Measurements from ENCODE around the gene MPC1.

DNA sequence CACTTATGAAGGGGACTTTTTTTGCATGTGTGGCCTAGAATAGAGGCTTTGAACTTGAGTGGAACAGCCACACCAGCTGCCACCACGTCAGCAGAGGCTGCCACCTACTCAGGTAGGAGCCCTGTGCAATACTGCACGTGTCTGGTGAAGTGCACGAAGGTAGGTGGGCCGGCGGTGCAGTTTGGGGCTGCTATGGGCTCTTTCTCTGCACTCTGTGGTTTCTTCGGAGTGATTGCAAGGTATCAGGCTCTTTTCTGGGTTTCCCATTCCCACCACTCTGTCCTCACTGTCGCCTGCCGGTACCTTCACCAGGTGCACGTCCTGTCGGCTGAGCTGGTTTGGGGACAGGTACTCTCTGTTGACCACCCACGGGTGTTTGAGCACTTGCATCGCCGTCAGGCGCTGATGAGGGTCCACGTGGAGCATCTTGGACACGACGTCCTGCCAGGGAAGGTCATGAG is 30.8 kb upstream of the MPC1 start:
- TF ChIP-seq, protein P1, sequence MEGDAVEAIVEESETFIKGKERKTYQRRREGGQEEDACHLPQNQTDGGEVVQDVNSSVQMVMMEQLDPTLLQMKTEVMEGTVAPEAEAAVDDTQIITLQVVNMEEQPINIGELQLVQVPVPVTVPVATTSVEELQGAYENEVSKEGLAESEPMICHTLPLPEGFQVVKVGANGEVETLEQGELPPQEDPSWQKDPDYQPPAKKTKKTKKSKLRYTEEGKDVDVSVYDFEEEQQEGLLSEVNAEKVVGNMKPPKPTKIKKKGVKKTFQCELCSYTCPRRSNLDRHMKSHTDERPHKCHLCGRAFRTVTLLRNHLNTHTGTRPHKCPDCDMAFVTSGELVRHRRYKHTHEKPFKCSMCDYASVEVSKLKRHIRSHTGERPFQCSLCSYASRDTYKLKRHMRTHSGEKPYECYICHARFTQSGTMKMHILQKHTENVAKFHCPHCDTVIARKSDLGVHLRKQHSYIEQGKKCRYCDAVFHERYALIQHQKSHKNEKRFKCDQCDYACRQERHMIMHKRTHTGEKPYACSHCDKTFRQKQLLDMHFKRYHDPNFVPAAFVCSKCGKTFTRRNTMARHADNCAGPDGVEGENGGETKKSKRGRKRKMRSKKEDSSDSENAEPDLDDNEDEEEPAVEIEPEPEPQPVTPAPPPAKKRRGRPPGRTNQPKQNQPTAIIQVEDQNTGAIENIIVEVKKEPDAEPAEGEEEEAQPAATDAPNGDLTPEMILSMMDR (IDR thresholded peaks at IDR 0.05): no peak
- no peak for TF ChIP-seq POLR2A (IDR thresholded peaks at IDR 0.05)

Data from esophagus squamous epithelium (tissue), 4 donors.